WTC11 (cell line): ENCODE measurements around the gene FNDC3B. TPM values are rescaled to one million over a fixed set of nuclear protein-coding genes. Genes with fewer than 3 reads are reported as not detected.

ENCODE experiments used
- ATAC-seq: fragments of 200-7000 bp; cut with Tn5 transposase; 2 replicates; pipeline ENCODE4 v1.10.0; 2021; ENCODE audit warnings: mild to moderate bottlenecking, moderate library complexity
- CTCF ChIA-PET: fragments of 300-600 bp; sonication (Branson Sonifier 250); formaldehyde crosslinking; loops from one replicate; lab custom pipeline; 2021; ENCODE audit warnings: antibody characterized with exemption; lab: Charles Lee
- POLR2A ChIA-PET: fragments of 350-600 bp; sonication (Branson Sonifier 250); formaldehyde crosslinking; loops from one replicate; lab custom pipeline; 2021; ENCODE audit warnings: antibody characterized with exemption; lab: Charles Lee
- DNase-seq: peaks from one replicate; pipeline ENCODE4 v3.0.0; 2021; ENCODE audit warnings: low spot score
- H3K27ac Mint-ChIP-seq: 2 replicates; pipeline ENCODE4 v1.8.0; 2021; ENCODE audit warnings: mixed read lengths
- H3K27me3 Mint-ChIP-seq: 2 replicates; pipeline ENCODE4 v1.8.0; 2021; ENCODE audit warnings: low read depth, mild to moderate bottlenecking, moderate library complexity, mixed read lengths
- H3K36me3 Mint-ChIP-seq: 2 replicates; pipeline ENCODE4 v1.8.0; 2021; ENCODE audit warnings: mixed read lengths
- H3K4me1 Mint-ChIP-seq: 2 replicates; pipeline ENCODE4 v1.8.0; 2022; ENCODE audit warnings: mixed read lengths
- H3K4me3 Mint-ChIP-seq: 2 replicates; pipeline ENCODE4 v1.8.0; 2021; ENCODE audit warnings: mild to moderate bottlenecking, moderate library complexity, mixed read lengths
- H3K9me3 Mint-ChIP-seq: 2 replicates; pipeline ENCODE4 v1.8.0; 2021; ENCODE audit warnings: mixed read lengths
- AFF4 ChIP-seq: sonication (generic); formaldehyde crosslinking; IDR thresholded peaks from 2 replicates; pipeline ENCODE4 v1.8.1; 2023; ENCODE audit warnings: mild to moderate bottlenecking, missing genetic modification reagents, borderline replicate concordance
- AR ChIP-seq: fragments of 250-450 bp; sonication (Bioruptor Pico); IDR thresholded peaks from 2 replicates; pipeline ENCODE4 v1.9.0; 2021; ENCODE audit warnings: mild to moderate bottlenecking
- CTCF ChIP-seq: fragments of 200-600 bp; IDR thresholded peaks from 2 replicates; pipeline ENCODE4 v1.8.0; 2022; ENCODE audit warnings: antibody characterized with exemption
- E2F1 ChIP-seq: sonication (generic); formaldehyde crosslinking; IDR thresholded peaks from 2 replicates; pipeline ENCODE4 v1.8.0; 2022; ENCODE audit warnings: mild to moderate bottlenecking, missing genetic modification reagents
- ERG ChIP-seq: fragments of 250-450 bp; sonication (Bioruptor Pico); IDR thresholded peaks from 2 replicates; pipeline ENCODE4 v1.8.0; 2021; ENCODE audit warnings: mild to moderate bottlenecking
- IRF1 ChIP-seq: sonication (generic); formaldehyde crosslinking; IDR thresholded peaks from 2 replicates; pipeline ENCODE4 v1.8.0; 2023; ENCODE audit warnings: missing genetic modification reagents
- IRF2 ChIP-seq: sonication (generic); formaldehyde crosslinking; IDR thresholded peaks from 2 replicates; pipeline ENCODE4 v1.8.0; 2022; ENCODE audit warnings: low read depth, missing genetic modification reagents, borderline replicate concordance
- JAZF1 ChIP-seq: fragments of 250-450 bp; sonication (Bioruptor Pico); IDR thresholded peaks from 2 replicates; pipeline ENCODE4 v1.9.0; 2021; ENCODE audit warnings: moderate library complexity, mild to moderate bottlenecking, inconsistent platforms
- NFE2L1 ChIP-seq: sonication (generic); formaldehyde crosslinking; IDR thresholded peaks from 2 replicates; pipeline ENCODE4 v1.8.1; 2023; ENCODE audit warnings: missing genetic modification reagents
- NFYB ChIP-seq: sonication (generic); formaldehyde crosslinking; conservative IDR thresholded peaks from 2 replicates; pipeline ENCODE4 v1.8.0; 2022; ENCODE audit warnings: low read depth, missing genetic modification reagents
- NR1H2 ChIP-seq: sonication (generic); formaldehyde crosslinking; IDR thresholded peaks from 2 replicates; pipeline ENCODE4 v1.9.0; 2021; ENCODE audit warnings: mild to moderate bottlenecking, moderate library complexity, missing genetic modification reagents
- OVOL2 ChIP-seq: fragments of 250-450 bp; sonication (Bioruptor Pico); IDR thresholded peaks from 2 replicates; pipeline ENCODE4 v1.9.0; 2021; ENCODE audit warnings: mild to moderate bottlenecking, borderline replicate concordance
- STAT6 ChIP-seq: sonication (generic); formaldehyde crosslinking; conservative IDR thresholded peaks from 2 replicates; pipeline ENCODE4 v1.8.1; 2023; ENCODE audit warnings: mild to moderate bottlenecking, low read depth, missing genetic modification reagents, moderate library complexity
- TEAD4 ChIP-seq: sonication (generic); formaldehyde crosslinking; IDR thresholded peaks from 2 replicates; pipeline ENCODE4 v1.8.0; 2022; ENCODE audit warnings: mild to moderate bottlenecking, missing genetic modification reagents
- ZMAT4 ChIP-seq: fragments of 250-450 bp; sonication (Bioruptor Pico); IDR thresholded peaks from 2 replicates; pipeline ENCODE4 v1.9.0; 2021; ENCODE audit warnings: mild to moderate bottlenecking
- total RNA-seq: library from RNA; stranded (reverse); gene quantifications from 3 replicates; pipeline ENCODE4 v1.2.3, GENCODE V29; 2021

FNDC3B gene
- total RNA-seq, 1 experiment from 2014 or later, result 42.8 TPM

GRCh38 chr3:172375206-172375850, 335.9 kb downstream of the FNDC3B start:
- H3K27ac Mint-ChIP-seq, result peak overlapping the region; percentile 26; the same call in 1 of the 2 replicates
- DNase-seq (no peak), ATAC-seq (no peak)
- CTCF ChIA-PET, result interaction anchor here (1.0 kb wide), 1 partner anchor 34 kb away, joined by 3 read pairs; no protein-coding TSS in a partner anchor
- peaks cover 21% of the 10 kb centered on the region for H3K9me3 Mint-ChIP-seq
- H3K4me1 Mint-ChIP-seq, result peaks cover 8% of the 10 kb centered on the region
- TF ChIP-seq NFE2L1 (CRISPR knock-in tag), result no peak
- TF ChIP-seq AR, result no peak
- no peak for TF ChIP-seq NFYB (CRISPR knock-in tag)
- no peak for TF ChIP-seq JAZF1 (CRISPR knock-in tag)
- no peak for TF ChIP-seq ZMAT4 (CRISPR knock-in tag)
- no peak for TF ChIP-seq IRF2
- no peak for TF ChIP-seq STAT6
- no peak for TF ChIP-seq TEAD4
- no peak overlapping the region for H3K4me3 Mint-ChIP-seq
- no peaks in the 10 kb centered on the region for H3K27me3 Mint-ChIP-seq
- H3K36me3 Mint-ChIP-seq, result peaks cover 55% of the 10 kb centered on the region
- POLR2A ChIA-PET, result no interaction called here

- no peak for DNase-seq
- no peak overlapping the region for H3K27ac Mint-ChIP-seq
- no peak for TF ChIP-seq NR1H2
- no peak for TF ChIP-seq IRF1 (CRISPR knock-in tag)
- no peak for TF ChIP-seq AFF4 (CRISPR knock-in tag)
- TF ChIP-seq CTCF, result no peak
- TF ChIP-seq OVOL2 (CRISPR knock-in tag), result no peak
- TF ChIP-seq ERG (CRISPR knock-in tag), result no peak
- TF ChIP-seq E2F1 (CRISPR knock-in tag), result no peak
- peaks cover 8% of the 10 kb centered on the region for H3K4me1 Mint-ChIP-seq
- ATAC-seq, result no peak
- peaks cover 66% of the 10 kb centered on the region for H3K36me3 Mint-ChIP-seq
- CTCF ChIA-PET, result interaction anchor here (1.0 kb wide), 1 partner anchor 35 kb away, joined by 3 read pairs; no protein-coding TSS in a partner anchor
- no peak overlapping the region for H3K4me3 Mint-ChIP-seq
- POLR2A ChIA-PET, result no interaction called here
- H3K9me3 Mint-ChIP-seq, result peaks cover 32% of the 10 kb centered on the region
- H3K27me3 Mint-ChIP-seq, result no peaks in the 10 kb centered on the region
These were observed 337.0 kb downstream of the FNDC3B start for GRCh38 chr3:172376402-172376801.
